BJ (cell line): ENCODE measurements around the gene ATAD1. TPM values are rescaled to one million over a fixed set of nuclear protein-coding genes. Genes with fewer than 3 reads are reported as not detected.

Source experiments
- CTCF ChIA-PET: fragments of 350-600 bp; formaldehyde crosslinking; extraction: SDS; loops from one replicate; lab custom pipeline; 2021; ENCODE audit warnings: antibody characterized with exemption, inconsistent platforms; lab: Yijun Ruan, JAX
- POLR2A ChIA-PET: fragments of 300-600 bp; sonication (Branson Sonifier 250); formaldehyde crosslinking; extraction: SDS; loops from one replicate; lab custom pipeline; 2021; ENCODE audit warnings: antibody characterized with exemption; lab: Charles Lee
- DNase-seq: peaks from one replicate; pipeline ENCODE4 v3.0.0-alpha.2; 2011; ENCODE audit warnings: low read depth
- H3K27me3 ChIP-seq: 2 replicates; pipeline ENCODE4 v1.6.0; 2011; ENCODE audit warnings: low read length; ENCODE audit not compliant: control insufficient read depth, insufficient read depth
- H3K36me3 ChIP-seq: 2 replicates; pipeline ENCODE4 v1.5.1; 2011; ENCODE audit warnings: low read length; ENCODE audit not compliant: control insufficient read depth, insufficient read depth
- H3K4me3 ChIP-seq: 2 replicates; pipeline ENCODE4 v1.5.1; 2011; ENCODE audit warnings: low read depth, mild to moderate bottlenecking, control low read depth, low read length
- CTCF ChIP-seq: IDR thresholded peaks from 2 replicates; pipeline ENCODE4 v1.5.1; 2011; ENCODE audit warnings: low read depth, mild to moderate bottlenecking, control low read depth, inconsistent platforms, low read length, moderate library complexity; ENCODE audit not compliant: insufficient read depth
- polyA plus RNA-seq: library from polyadenylated mRNA; depleted of rRNA; stranded (reverse); fragments of >200 nt; gene quantifications from 2 replicates; pipeline ENCODE4 v1.2.3, GENCODE V29; 2011

Gene ATAD1
- polyA plus RNA-seq, 1 experiment = 13.7 TPM

DNA sequence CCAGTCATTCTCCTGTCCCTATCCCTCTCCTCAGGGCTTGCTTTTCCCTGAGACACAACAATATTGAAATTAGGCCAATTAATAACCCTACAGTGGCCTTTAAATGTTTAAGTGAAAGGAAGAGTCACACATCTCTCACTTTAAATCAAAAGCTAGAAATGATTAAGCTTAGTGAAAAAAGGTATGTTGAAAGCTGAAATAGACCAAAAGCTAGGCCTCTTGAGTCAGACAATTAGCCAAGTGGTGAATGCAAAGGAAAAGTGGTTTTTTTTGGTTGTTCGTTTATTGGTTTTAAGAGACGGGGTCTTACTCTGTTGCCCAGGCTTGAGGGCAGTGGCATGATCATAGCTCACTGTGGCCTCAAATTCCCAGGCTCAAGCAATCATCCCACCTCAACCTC lies 9.7 kb upstream of the ATAD1 start:
- ChIA-PET POLR2A (no interaction called here), CTCF (interaction anchor here (0.6 to 2.0 kb wide), 3 partner anchors 9 to 301 kb away, joined by 3 to 11 read pairs (median 4); partner anchors contain the start of gene ATAD1)

GRCh38 chr10:87826653-87827052 lies 8.6 kb upstream of the ATAD1 start:
- H3K27me3 ChIP-seq = no peaks in the 10 kb centered on the region
- H3K4me3 ChIP-seq = no peak overlapping the region
- DNase-seq = no peak
- TF ChIP-seq CTCF = no peak
- ChIA-PET CTCF (interaction anchor here (2.0 kb wide), 1 partner anchor 12 kb away, joined by 11 read pairs; no protein-coding TSS in a partner anchor), POLR2A (no interaction called here)
- H3K36me3 ChIP-seq = no peaks in the 10 kb centered on the region

More for the DNA sequence above, 9.7 kb upstream of the ATAD1 start:
- no peak for TF ChIP-seq CTCF
- no peaks in the 10 kb centered on the region for H3K36me3 ChIP-seq
- H3K4me3 ChIP-seq = no peak overlapping the region
- H3K27me3 ChIP-seq = no peaks in the 10 kb centered on the region
- no peak for DNase-seq

DNA sequence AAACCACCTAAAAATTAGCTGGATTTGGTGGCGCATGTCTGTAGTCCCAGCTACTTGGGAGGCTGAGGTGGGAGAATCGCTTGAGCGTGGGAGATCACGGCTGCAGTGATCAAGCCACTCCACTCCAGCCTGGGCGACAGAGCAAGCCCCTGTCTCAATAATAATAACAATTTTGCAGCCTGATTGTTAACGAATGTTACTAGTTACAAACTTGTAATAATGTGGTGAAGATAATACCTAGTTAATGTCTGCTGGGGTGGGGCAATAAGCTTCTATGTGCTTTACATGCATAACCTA lies 1.2 kb upstream of the ATAD1 start:
- ChIA-PET POLR2A (no interaction called here), CTCF (interaction anchor here (0.7 kb wide), 2 partner anchors 340 to 347 kb away, joined by 3 to 4 read pairs; no protein-coding TSS in a partner anchor)
- H3K27me3 ChIP-seq = no peaks in the 10 kb centered on the region
- DNase-seq = no peak
- no peak overlapping the region for H3K4me3 ChIP-seq
- TF ChIP-seq CTCF = no peak
- H3K36me3 ChIP-seq = no peaks in the 10 kb centered on the region

DNA sequence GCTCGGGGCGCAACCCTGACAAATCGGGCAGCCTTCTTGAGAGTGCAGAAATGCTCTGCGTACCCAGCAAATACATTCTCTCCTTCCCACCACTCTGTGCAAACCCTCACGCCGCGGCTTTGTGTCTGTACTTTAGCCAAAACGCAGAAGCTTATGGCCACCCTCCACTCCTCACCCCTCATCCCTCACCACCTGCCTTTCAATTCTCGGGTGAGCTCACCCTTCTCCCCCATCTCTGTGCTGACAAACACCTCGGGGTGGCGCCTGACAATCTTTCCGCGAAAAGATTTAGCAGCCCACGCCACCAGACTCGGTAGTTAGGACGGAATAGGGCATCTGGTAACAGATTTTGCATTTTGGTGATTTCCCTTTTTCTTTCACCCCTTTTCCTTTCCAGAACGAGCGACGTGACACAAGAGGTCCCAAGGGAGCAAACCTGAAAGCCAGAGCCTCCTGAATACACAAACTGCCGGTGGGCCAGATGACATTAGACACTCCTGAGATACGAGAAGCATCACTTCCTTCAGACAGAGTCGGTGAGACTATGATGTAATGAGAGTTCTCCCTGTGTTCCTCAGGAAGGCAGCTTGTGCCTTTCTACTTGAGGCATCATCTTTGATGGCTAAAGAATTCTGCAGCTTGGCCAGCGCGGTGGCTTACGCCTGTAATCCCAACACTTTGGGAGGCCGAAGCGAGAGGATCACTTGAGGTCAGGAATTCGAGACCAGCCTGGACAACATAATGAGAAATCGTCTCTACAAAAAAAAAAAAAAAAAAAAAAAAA lies 671 bp upstream of the ATAD1 start:
- no peak for DNase-seq
- 0 out of 2 replicates have a peak, but pooled peaks have one; percentile 16 for TF ChIP-seq CTCF
- H3K4me3 ChIP-seq = peak overlapping the region; percentile 78
- ChIA-PET CTCF (interaction anchor here (0.7 to 1.3 kb wide), 3 partner anchors 9 to 348 kb away, joined by 4 read pairs; no protein-coding TSS in a partner anchor), POLR2A (no interaction called here)
- H3K27me3 ChIP-seq = no peaks in the 10 kb centered on the region
- no peaks in the 10 kb centered on the region for H3K36me3 ChIP-seq

DNA sequence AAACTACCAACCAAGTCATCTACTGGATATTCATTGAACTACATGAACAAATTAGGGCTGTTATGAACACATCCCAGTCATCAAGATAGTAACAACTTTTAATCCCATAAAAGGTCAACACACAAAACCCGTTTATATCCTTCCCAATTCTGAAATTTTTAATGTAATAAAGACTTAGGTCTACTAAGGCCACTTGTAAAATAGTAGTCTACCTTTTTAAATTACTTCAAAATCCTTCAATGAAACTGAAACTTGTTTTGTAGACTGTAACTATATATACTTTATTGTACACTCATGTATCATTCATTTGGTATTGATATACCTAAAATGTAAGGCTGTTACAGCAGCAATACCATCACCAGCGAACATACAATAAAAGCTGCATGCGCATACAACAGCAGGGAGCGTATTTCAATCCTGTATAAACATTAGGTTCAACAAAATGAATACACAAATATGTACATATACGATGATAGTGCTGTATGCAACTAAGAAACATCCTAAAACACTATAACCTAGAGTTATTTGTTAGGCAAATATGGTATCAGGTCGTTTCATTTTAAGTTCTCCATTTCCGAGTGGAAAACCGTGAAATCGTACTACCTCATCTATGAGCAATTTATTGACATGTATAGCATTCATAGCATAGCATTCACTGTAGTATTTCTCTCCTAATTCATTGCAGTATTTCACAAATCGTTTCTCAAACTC lies 973 bp downstream of the ATAD1 start:
- no peak for TF ChIP-seq CTCF
- H3K4me3 ChIP-seq = peak overlapping the region; percentile 78
- ChIA-PET CTCF (no interaction called here), POLR2A (no interaction called here)
- DNase-seq = no peak
- no peaks in the 10 kb centered on the region for H3K27me3 ChIP-seq
- H3K36me3 ChIP-seq = no peaks in the 10 kb centered on the region
